Measurements from ENCODE around the gene SLC1A2. TPM values are rescaled to one million over a fixed set of nuclear protein-coding genes. Genes with fewer than 3 reads are reported as not detected.

The SLC1A2 gene
- total RNA-seq, 1 donor from 2014 or later, result 0.41 TPM

DNA sequence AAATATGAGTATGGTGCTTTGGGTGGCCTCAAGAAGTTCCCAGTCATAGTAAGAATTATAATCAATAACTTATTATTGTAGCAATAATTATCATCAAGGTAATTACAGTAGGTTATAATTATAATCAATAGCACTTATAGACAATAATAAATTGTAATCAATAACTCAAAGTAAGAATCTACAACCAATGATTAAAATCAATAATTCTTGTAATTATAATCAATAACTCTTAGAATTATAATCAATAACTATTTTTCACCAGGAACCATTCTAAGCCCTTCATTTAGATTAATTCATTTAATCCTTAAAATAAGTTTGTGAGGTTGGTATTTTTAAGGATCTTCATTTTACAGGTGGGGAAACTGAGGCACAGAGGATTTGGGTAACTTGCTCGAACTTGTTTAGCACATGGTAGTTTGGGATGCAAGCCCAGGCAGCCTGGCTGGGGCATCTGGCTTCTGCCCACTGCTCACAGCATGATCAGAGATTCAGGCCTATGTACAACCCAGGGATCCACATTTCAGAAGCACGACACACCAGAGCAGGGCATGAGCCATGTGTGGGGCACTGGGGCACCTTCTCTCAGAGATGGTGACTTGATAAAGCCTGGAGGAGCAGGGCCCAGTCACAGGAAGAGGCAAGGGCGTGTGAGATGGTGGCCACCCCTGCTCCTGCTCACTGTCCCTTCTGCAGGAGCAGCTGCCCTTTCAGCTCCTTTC, 46.6 kb downstream of the SLC1A2 start:
- Mint-ChIP-seq H3K4me3 (ENCODE audit: unreplicated experiment) (no peak overlapping the region), H3K9me3 (ENCODE audit: unreplicated experiment) (no peaks in the 10 kb centered on the region), H3K4me1 (ENCODE audit: unreplicated experiment) (no peaks in the 10 kb centered on the region), H3K27ac (ENCODE audit: unreplicated experiment) (no peak overlapping the region), H3K36me3 (ENCODE audit: low read depth, unreplicated experiment) (no peaks in the 10 kb centered on the region), H3K27me3 (ENCODE audit: unreplicated experiment) (peaks cover 1% of the 10 kb centered on the region)
- DNase-seq (ENCODE audit: low spot score), result no peak
- TF ChIP-seq, protein P1, sequence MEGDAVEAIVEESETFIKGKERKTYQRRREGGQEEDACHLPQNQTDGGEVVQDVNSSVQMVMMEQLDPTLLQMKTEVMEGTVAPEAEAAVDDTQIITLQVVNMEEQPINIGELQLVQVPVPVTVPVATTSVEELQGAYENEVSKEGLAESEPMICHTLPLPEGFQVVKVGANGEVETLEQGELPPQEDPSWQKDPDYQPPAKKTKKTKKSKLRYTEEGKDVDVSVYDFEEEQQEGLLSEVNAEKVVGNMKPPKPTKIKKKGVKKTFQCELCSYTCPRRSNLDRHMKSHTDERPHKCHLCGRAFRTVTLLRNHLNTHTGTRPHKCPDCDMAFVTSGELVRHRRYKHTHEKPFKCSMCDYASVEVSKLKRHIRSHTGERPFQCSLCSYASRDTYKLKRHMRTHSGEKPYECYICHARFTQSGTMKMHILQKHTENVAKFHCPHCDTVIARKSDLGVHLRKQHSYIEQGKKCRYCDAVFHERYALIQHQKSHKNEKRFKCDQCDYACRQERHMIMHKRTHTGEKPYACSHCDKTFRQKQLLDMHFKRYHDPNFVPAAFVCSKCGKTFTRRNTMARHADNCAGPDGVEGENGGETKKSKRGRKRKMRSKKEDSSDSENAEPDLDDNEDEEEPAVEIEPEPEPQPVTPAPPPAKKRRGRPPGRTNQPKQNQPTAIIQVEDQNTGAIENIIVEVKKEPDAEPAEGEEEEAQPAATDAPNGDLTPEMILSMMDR (IDR thresholded peaks at IDR 0.05; ENCODE audit: unreplicated experiment), result no peak

DNA sequence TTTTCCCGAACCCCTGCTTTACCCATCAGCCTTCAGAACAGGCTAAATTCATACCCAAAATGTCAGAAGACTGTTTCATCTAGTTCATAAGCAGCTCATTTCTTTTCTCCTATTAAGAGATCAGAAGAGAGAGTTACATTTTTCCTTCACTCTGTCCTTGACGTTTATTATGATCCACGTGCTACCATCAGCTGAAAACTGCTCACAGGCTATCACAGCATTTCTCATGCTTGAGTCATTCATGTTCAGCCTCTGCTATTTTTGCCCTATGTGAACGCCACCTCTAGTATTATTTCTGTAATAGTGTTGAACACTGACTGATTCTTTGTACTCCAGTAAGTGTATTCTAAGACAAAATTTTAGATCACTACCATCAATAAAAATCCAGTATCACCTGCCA, 51.9 kb downstream of the SLC1A2 start:
- TF ChIP-seq, protein P1 (IDR thresholded peaks at IDR 0.05; ENCODE audit: unreplicated experiment), result no peak
- Mint-ChIP-seq H3K4me3 (ENCODE audit: unreplicated experiment) (no peak overlapping the region), H3K36me3 (ENCODE audit: low read depth, unreplicated experiment) (no peaks in the 10 kb centered on the region), H3K9me3 (ENCODE audit: unreplicated experiment) (no peaks in the 10 kb centered on the region), H3K27me3 (ENCODE audit: unreplicated experiment) (peaks cover 4% of the 10 kb centered on the region), H3K27ac (ENCODE audit: unreplicated experiment) (no peak overlapping the region), H3K4me1 (ENCODE audit: unreplicated experiment) (no peaks in the 10 kb centered on the region)
- DNase-seq (ENCODE audit: low spot score), result no peak

DNA sequence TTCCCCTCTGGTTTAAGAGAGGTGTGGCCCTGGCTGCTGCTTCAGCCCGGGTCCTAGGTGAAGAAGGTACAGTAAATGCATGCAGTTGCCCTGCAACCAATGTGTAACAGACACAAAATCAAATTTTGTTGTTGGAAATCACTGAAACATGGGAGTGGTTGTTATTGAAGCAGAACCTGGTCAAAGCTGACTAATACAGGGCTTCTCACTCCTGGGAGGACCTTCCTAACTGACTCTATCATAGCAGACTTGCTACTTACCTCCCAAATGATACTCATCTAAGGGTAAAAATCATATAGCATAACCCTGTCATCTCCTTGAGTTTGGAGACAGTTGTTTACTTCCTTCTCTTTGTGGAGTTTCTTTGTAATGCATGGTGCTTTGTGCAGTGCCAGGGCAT, 52.6 kb downstream of the SLC1A2 start:
- Mint-ChIP-seq H3K9me3 (ENCODE audit: unreplicated experiment) (no peaks in the 10 kb centered on the region), H3K27me3 (ENCODE audit: unreplicated experiment) (peaks cover 4% of the 10 kb centered on the region), H3K36me3 (ENCODE audit: low read depth, unreplicated experiment) (no peaks in the 10 kb centered on the region), H3K27ac (ENCODE audit: unreplicated experiment) (no peak overlapping the region), H3K4me1 (ENCODE audit: unreplicated experiment) (no peaks in the 10 kb centered on the region), H3K4me3 (ENCODE audit: unreplicated experiment) (no peak overlapping the region)
- TF ChIP-seq, protein P1 (IDR thresholded peaks at IDR 0.05; ENCODE audit: unreplicated experiment), result no peak
- DNase-seq (ENCODE audit: low spot score), result no peak

DNA sequence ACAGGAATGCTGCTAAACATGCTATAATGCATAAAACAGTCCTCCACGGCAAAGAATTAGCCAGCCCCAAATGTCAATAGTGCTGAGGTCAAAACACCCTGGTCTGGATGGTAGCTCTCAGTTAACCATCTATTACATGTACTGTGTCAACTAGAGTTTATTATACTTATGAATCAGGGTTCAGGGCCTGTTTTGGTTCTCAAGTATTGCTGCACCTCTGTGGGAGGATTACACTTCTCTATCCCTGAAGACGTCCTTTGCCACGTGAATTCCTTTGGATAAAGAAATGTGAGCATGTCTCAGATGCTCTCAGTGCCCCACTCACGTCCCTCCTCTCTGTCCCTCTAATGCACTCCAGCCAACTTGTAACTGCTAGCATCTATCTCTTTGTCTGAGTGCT, 53.4 kb downstream of the SLC1A2 start:
- Mint-ChIP-seq H3K27ac (ENCODE audit: unreplicated experiment) (no peak overlapping the region), H3K27me3 (ENCODE audit: unreplicated experiment) (peaks cover 4% of the 10 kb centered on the region), H3K9me3 (ENCODE audit: unreplicated experiment) (no peaks in the 10 kb centered on the region), H3K4me3 (ENCODE audit: unreplicated experiment) (no peak overlapping the region), H3K36me3 (ENCODE audit: low read depth, unreplicated experiment) (no peaks in the 10 kb centered on the region), H3K4me1 (ENCODE audit: unreplicated experiment) (no peaks in the 10 kb centered on the region)
- DNase-seq (ENCODE audit: low spot score), result no peak
- TF ChIP-seq, protein P1 (IDR thresholded peaks at IDR 0.05; ENCODE audit: unreplicated experiment), result no peak

DNA sequence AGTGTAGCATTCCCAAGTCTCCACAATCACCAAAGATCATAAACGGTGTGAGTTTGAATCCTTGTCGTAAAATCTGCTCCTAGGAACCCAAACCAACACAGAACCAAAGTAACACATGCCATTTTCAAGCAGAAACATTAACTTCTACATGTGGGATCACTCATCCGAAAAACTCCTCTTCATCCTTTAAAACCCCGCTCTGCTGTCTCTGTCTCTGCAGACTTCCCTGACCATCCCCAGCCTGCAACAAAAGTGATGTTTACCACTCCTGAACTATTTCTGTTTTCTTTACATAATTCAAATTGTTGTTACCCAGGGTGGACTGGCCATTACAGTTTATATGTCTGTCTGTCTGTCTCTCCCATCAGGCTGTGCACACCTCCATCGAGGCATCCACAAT, 54.0 kb downstream of the SLC1A2 start:
- H3K36me3 Mint-ChIP-seq (ENCODE audit: low read depth, unreplicated experiment), result no peaks in the 10 kb centered on the region
- no peak overlapping the region for H3K27ac Mint-ChIP-seq (ENCODE audit: unreplicated experiment)

More for the DNA sequence above, 54.0 kb downstream of the SLC1A2 start:
- Mint-ChIP-seq H3K4me3 (ENCODE audit: unreplicated experiment) (no peak overlapping the region), H3K27me3 (ENCODE audit: unreplicated experiment) (peaks cover 4% of the 10 kb centered on the region), H3K4me1 (ENCODE audit: unreplicated experiment) (no peaks in the 10 kb centered on the region), H3K9me3 (ENCODE audit: unreplicated experiment) (no peaks in the 10 kb centered on the region)
- DNase-seq (ENCODE audit: low spot score), result no peak
- TF ChIP-seq, protein P1 (IDR thresholded peaks at IDR 0.05; ENCODE audit: unreplicated experiment), result no peak
